PFSK-1 (cell line): ENCODE results near the gene GPBP1.

Experiments
- POLR2AphosphoS5 ChIP-seq: IDR thresholded peaks from 2 replicates; pipeline ENCODE4 v1.6.1; 2012; ENCODE audit warnings: low read depth, mild to moderate bottlenecking, control low read depth, low read length, moderate library complexity
- SIN3A ChIP-seq: IDR thresholded peaks from 2 replicates; pipeline ENCODE4 v1.6.1; 2012; ENCODE audit warnings: mild to moderate bottlenecking, low read length, moderate library complexity, borderline replicate concordance; ENCODE audit not compliant: insufficient read depth
- TAF1 ChIP-seq: IDR thresholded peaks from 2 replicates; pipeline ENCODE4 v1.6.1; 2012; ENCODE audit warnings: low read length, control low read depth, borderline replicate concordance; ENCODE audit not compliant: insufficient read depth
- TF ChIP-seq, protein P1 (sequence below), 2 experiments: IDR thresholded peaks; 2 replicates each; pipeline versions ENCODE4 v1.6.1 to v1.8.0; 2011 to 2012; ENCODE audit warnings: low read depth in 2 of 2, low read length in 2 of 2, control low read depth in 1 of 2, inconsistent platforms in 1 of 2, mild to moderate bottlenecking in 1 of 2, moderate library complexity in 1 of 2; ENCODE audit not compliant: insufficient read depth in 1 of 2

DNA sequence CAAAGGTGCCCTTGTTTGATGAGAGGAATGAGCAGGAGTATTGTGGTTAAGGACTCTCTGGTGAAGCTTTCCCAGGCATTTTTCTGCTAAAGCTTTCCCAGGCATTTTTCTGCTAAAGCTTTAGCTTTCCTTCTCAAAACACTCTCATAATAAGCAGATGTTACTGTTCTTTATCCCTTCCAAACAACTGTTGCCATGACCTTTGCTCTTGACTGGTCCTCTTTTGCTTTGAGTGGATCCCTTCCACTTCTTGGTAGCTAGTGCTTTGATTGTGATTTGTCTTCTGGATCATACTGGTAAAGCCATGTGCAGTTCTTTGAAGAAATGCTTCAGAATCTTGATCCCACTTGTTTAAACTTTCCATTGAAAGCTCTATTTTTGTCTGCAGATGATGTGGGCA is 85.8 kb downstream of the GPBP1 start:
- TF ChIP-seq TAF1 = no peak
- no peak for TF ChIP-seq POLR2AphosphoS5
- TF ChIP-seq, protein P1, sequence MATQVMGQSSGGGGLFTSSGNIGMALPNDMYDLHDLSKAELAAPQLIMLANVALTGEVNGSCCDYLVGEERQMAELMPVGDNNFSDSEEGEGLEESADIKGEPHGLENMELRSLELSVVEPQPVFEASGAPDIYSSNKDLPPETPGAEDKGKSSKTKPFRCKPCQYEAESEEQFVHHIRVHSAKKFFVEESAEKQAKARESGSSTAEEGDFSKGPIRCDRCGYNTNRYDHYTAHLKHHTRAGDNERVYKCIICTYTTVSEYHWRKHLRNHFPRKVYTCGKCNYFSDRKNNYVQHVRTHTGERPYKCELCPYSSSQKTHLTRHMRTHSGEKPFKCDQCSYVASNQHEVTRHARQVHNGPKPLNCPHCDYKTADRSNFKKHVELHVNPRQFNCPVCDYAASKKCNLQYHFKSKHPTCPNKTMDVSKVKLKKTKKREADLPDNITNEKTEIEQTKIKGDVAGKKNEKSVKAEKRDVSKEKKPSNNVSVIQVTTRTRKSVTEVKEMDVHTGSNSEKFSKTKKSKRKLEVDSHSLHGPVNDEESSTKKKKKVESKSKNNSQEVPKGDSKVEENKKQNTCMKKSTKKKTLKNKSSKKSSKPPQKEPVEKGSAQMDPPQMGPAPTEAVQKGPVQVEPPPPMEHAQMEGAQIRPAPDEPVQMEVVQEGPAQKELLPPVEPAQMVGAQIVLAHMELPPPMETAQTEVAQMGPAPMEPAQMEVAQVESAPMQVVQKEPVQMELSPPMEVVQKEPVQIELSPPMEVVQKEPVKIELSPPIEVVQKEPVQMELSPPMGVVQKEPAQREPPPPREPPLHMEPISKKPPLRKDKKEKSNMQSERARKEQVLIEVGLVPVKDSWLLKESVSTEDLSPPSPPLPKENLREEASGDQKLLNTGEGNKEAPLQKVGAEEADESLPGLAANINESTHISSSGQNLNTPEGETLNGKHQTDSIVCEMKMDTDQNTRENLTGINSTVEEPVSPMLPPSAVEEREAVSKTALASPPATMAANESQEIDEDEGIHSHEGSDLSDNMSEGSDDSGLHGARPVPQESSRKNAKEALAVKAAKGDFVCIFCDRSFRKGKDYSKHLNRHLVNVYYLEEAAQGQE (IDR thresholded peaks at IDR 0.05; ENCODE audit: insufficient read depth in 1 of 2, low read depth in 2 of 2, low read length in 2 of 2) = no peak
- no peak for TF ChIP-seq SIN3A
